AG08396 (cell line): ENCODE measurements around the gene RNF208.
A peak's percentile ranks its signal among the peaks of the same experiment; 100 is the strongest.
"Not testable (repeated sequence)": the region's sequence is repeated elsewhere in the genome, so short reads cannot be mapped to it uniquely, and the experiment has no call there.

ENCODE experiments used
- DNase-seq: peaks from one replicate; pipeline ENCODE4 v3.0.0; 2012; ENCODE audit warnings: low spot score, mixed read lengths

Gene RNF208

DNA sequence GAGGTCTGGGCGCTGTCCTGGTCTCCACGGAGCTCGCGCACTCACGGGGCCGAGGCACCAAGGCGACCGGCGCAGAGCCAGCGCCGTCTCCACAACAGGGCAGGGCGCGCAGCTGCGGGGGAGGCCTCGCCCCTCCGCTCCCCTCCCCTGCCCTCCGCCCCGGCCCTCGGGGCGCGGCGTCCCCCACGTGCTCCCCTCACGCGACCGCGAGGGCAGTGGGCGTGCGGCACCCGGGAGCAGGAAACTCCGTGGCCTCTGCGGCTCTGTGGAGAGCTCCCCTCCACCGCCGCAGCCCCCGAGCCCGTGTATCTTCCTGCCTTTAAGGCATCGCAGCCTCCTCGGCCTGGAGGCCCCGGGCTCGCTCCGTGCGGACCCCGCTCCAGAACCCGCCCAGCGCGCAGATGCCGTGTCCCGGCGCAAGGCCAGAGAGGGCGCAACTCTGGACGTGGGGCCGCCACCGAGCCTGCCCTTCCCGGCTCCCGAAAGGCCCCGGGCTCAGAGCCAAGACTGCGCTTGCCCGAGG, 18.3 kb upstream of the RNF208 start:
- DNase-seq: peak; percentile 85

DNA sequence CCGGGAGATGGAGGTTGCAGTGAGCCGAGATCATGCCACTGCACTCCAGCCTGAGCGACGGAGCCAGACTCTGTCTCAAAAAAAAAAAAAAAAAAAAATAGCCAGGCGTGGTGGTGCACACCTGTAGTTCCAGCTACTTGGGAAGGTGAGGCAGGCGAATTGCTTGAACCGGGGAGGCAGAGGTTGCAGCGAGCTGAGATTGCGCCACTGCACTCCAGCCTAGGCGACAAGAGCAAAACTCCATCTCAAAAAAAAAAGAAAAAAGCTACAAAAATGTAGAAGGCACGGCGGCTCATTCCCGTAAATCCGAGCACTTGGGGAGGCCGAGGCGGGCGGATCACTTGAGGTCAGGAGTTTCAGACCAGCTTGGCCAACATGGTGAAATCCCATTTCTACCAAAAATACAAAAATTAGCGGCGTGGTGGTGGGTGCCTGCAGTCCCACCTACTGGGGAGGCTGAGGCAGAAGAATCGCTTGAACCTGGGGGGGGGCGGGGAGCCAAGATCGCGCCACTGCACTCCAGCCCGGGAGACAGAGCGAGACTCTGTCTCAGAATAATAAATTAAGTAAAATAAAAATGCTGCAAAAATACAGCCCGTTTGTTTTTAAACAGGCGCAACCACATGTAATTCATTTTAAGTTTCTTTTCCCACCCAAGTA, 17.6 kb upstream of the RNF208 start:
- DNase-seq: not testable (repeated sequence)

DNA sequence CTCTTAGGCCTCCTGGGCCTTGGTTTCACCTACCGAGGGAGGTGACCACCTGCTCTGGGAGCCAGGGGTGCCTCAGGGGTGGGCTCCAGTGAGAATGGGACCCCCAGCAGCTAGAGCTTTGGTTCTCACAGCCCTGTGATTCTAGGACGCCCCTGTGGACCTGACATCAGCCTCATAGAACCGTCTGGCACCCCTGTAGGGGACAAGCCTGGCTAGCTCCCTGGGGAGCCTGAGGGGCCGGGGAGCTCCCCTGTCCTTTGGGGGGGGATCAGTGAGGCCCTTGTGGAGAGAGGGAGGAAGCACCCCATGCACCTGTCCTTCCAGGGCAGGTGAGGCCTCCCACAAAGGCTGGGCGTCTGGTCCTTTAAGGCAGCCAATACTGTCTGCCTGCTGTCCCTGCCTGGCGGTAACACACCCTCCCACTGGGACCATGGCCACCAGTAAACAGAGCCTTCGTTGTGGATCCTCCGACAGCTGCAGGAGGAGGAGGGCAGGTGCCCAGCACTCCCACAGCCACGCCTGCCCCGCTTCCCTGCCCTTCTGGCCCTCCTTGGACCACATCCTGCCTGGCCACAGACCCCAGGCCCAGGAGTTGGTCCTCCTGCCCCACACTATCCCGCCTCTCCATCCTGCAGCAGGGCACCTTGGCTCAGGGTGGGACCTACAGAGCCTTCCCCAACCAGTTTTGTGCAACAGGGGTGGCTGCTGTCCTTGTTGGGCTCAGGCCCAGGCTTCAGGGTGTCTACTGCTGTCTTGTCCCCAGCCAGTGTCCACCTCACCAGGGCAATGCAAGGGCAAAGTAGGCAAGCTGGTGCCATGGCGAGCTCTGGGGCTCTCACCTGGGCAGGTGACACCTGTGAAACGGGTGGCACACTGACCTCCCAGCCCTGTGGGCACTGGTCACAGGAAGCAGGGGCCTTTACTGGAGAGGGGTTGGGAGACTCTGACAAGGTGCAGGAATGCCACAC, 16.0 kb upstream of the RNF208 start:
- DNase-seq: no peak

DNA sequence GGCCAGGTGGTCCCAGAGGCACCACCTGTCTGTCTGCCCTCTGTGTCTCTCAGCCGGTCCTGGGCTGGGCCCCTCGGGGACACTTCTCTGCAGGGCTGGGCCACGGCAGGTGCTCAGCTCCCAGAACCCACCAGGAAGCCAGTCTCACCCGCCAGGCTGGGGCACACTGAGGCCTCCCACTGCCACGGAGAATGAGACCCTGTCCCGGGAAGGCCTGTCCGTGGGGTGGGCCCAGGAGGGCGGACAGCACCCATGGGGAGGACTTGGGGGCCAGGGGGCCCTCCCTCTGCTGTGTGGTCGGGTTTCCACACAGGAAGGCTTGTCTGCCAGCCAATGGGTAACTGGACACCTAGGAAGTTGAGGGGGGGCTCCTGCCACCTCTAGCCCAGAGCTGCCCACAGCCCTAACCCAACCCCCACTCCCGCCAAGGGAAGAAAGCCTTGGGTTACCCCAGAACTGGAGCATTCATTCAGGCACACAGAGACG, 14.9 kb upstream of the RNF208 start:
- no peak for DNase-seq

DNA sequence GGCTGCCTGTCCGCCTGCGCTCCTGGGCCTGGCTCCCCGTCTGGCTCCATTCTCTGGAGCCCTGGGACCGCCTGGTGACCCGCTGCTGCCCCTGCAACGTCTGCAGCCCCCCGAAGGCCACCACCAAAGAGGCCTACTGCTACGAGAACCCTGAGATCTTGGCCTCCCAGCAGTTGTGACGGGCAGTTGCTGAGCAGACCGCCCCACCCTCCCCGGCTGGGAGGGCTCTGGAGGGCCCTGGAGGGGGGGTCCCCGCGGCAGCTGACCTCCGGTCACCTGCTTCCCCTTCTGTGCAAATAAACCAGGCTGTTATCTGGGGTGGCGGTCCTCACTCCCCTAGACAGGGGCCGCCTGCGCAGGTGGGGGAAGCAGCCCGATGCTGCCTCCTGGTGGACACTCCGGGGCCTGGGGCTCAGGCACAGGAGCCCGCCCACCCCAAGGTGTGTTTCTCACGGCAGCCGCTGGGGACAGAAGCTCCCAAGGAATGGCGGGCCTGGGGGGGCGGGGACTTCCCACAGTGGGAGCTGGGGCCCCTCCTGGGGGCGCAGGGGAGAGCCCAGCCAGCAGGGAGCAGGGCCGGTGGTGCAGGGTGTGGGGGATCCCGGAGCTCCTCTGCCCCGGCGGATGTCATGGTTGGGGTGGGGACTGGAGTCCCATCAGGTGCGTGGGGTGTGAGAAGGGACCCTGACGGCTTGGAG, 14.3 kb upstream of the RNF208 start:
- DNase-seq: peak; percentile 95

DNA sequence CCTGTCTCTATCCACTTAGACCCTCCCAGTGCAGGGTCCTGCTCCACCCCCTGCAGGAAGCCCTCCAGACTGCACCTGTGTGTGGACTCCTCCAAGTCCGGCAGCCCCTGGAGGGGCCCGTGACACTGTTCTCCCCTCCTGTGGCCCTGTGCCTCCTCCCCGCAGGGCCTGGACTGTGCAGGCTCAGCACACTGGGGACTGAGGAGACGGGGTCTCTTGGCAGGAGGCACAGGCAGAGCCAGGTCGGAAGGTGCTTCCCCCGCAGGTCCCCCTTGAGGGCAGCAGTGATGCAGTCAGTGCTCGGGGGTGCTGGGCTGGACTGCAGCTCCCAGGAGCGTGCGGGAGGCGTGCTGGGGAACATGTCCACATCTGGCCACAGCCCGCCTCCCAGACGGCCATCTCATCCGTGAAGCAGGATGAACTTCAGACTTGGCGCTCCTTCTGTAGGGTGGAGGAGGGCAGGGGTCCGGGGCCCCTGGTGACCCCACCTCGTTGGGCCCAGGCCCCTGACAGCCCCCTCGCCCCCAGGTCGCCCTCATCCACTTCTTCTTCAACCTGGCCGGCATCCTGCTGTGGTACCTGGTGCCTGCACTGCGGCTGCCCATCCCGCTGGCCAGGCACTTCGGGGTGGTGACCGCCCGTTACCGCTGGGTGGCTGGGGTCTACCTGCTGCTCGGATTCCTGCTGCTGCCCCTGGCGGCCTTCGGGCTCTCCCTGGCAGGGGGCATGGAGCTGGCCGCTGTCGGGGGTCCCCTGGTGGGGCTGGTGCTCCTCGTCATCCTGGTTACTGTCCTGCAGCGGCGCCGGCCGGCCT, 13.6 kb upstream of the RNF208 start:
- no peak for DNase-seq

DNA sequence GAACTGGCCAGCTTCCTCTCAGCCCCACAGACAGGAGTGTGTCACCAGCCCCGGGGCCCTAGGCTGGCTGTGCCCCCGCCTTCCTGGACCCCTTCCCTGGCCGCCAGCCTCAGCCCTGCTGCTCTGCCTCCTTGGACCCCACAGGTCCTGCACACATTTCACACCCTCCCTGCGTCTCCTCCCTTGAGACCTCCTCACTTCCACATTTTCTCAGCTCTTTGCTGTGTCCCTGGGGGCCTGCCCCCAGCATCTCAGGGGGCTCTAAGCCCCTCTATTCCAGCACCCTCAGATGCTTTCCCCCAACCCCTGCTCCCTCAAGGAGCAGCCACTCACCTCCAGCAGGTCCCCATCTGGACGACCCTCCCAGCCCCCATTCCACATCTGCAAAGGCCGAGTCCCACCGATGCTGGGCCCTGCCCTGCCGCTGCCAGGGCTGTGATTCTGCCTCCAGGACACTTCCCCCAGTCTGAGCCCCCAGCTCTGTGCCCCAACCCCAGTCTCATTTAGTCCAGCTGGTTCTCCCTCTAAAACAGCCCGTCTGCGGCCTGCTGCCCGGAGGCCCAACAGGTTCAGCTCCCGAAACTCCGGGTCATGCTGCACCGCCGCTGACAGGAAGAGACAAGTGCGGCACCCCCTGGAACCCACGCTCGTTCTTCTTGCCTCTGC, 12.9 kb upstream of the RNF208 start:
- no peak for DNase-seq

DNA sequence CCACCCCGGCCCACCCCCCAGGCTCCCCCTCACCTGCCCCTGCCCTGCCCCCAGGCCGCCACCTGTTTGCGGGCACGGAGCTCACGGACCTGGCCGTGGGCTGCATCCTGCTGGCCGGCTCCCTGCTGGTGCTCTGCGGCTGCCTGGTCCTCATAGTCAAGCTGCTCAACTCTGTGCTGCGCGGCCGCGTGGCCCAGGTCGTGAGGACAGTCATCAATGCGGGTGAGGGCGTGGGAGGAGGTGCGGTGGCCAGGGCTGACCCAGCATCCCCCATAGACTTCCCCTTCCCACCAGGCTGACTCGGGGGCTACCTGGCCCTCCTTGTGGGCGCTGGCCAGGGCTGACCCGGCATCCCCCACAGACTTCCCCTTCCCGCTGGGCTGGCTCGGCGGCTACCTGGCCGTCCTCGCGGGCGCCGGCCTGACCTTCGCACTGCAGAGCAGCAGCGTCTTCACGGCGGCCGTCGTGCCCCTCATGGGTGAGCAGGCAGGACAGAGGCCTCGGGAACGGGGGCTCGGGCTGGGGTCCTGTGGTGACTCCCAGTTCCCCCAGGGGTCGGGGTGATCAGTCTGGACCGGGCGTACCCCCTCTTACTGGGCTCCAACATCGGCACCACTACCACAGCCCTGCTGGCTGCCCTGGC, 12.1 kb upstream of the RNF208 start:
- no peak for DNase-seq

DNA sequence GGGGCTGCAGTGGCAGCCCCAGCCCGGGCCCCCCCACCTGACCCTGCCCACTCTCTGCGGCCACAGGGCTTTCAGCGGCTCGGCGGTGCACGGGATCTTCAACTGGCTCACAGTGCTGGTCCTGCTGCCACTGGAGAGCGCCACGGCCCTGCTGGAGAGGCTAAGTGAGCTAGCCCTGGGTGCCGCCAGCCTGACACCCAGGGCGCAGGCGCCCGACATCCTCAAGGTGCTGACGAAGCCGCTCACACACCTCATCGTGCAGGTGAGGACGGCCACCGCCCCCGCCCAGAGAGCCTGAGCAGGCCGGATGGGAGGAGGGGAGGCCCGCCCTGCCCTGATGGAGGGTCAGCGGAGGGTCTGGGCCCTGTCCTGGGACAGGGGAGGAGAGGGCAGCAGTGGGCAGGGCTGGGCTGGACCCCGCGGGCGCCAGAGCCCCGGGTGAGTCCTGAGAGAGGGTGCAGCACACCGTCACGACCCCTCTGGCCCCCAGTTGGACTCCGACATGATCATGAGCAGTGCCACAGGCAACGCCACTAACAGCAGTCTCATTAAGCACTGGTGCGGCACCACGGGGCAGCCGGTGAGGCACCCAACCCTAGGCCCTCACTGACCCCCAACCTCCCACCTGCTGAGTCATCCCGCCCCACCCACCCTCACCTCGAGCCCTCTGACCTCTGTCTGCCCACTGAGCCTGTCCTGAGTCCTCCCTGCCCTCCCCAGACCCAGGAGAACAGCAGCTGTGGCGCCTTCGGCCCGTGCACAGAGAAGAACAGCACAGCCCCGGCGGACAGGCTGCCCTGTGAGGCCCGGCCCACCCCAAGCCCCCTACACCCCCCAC, 11.3 kb upstream of the RNF208 start:
- DNase-seq: no peak

DNA sequence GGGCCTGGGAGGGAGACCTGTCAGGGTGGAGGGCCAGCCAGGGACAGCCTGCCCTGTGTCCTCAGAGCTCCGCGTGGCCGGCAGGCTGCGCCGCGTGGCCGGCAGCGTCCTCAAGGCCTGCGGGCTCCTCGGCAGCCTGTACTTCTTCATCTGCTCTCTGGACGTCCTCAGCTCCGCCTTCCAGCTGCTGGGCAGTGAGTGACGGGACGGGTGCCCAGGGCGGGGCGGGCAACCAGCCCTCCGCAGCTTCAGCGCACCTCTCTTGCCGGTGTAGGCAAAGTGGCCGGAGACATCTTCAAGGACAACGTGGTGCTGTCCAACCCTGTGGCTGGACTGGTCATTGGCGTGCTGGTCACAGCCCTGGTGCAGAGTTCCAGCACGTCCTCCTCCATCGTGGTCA, 10.5 kb upstream of the RNF208 start:
- no peak for DNase-seq

DNA sequence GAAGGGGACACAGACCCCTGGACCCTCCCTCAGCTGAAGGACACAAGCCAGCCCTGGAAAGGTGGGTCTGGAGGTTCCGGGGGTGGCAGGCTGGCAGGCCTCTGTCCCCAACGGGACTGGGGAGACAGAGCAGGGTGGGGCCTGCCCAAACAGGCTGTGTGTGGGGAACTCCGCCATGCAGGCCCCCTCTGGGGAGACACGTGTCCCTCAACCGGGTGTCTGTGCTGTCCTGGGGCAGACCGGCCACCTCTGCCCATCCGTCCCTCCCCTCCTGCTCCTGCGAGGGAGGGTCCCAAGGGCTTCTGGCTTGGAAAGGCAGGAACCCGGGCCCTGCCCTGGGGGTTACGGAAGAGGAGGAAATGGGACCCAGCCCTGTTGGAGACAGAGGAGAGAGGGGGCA, 10.1 kb upstream of the RNF208 start:
- no peak for DNase-seq

DNA sequence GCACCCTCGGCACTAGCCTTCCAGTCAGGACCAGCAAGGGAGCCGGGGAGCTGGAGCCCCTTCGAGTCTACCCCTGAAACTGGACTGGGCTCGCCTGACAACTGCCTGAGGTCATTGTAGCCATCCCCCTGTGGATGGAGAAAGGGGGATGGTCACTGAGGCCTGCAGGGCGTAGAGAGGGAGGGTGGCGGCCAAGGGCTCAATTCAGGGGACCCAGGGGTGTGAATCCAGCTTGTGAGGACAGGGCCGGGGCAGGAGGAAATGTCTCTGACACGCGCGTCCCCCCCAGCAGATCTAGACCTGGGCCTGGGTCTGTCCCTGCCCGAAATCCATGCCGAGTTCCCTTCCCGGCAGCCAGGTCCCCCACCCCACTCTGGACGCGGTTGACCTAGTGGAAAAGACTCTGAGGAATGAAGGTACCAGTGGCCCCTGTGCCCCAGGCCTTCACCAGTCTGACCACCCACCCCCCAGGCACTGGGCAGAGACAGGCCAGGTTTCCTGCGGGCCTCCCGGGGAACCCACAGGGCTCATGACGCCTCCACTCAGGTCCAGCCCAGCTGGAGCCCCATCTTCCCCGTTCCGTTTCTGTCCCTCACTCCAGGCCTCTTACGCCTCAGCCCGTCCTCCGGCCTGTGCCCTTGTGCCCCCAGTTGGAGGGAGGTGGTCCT, 9.5 kb upstream of the RNF208 start:
- no peak for DNase-seq

DNA sequence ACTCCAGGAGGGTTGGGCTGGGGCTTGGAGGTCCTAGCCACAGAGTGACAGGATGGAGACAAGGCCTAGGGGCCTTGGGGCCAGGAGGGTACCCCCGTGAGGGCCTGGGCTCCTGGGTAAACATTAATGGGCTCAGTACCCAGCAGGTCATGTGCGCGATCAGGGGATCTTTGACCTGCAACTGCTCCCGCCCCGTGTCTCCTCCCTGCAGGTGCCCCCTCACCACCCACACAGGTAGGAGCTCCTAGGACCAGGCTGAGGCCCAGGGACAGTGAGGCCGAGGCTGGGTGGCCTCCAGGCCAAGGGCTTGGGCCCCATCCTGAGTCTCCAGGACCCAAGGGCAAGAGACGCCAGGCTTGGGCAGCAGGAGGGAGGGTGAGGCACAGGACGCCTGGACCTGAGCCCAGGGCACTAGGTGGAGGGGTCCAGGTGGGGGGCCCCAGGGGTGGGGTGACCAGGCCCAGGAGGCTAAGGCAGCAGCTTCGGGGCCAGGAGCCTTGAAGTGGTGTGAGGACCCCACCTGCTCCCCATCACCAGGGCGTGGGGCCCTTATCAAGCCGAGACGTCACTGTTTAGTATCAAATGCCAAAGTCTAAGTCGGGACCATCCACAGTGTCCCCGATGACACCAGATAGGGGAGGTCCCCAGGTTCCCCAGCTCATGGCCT, 8.8 kb upstream of the RNF208 start, which contains the start of gene SLC34A3:
Gene SLC34A3, plus strand, starts transcription at position 197 of the 667 bp plus-strand sequence. CDS start 802 bp downstream, outside the sequence.
- no peak for DNase-seq

DNA sequence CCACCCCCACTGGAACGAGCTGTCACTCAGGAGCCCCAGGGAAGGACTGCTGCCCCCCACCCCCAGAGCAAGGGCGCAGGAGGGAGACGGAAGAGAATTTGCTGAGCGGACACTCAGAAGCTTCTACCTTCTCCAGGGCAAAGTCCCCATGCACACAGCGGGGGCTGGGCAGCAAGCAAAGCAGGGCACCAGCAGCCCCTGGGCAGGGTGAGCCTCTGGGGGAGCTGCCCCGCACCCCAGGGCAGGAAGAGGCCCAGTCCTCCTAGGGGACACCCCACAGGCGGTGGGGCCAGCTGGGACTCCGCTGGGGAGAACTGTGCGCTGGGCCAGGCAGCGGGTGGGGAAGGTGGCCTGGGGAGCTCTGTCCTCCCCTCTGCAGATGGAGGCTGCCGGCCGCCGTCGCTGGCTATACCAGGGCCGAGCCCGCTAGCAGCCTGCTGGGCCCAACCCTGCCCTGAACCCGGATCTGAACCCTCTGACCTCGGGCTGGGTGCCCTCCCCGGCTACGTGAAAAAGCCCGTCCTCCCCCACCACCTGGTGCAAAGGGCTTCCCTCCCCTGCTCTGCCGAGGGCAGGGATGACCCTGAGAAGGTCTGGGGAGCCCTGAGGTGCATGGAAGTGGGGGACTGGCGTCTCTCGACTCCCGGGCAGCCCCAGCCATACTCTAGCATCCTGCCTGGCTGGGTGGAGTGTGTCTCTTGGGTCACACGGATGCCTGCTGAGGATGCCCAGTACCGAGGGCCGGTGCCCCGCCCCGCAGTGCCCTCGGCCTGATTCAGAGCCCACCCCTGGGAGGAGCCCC, 8.1 kb upstream of the RNF208 start:
- DNase-seq: no peak

DNA sequence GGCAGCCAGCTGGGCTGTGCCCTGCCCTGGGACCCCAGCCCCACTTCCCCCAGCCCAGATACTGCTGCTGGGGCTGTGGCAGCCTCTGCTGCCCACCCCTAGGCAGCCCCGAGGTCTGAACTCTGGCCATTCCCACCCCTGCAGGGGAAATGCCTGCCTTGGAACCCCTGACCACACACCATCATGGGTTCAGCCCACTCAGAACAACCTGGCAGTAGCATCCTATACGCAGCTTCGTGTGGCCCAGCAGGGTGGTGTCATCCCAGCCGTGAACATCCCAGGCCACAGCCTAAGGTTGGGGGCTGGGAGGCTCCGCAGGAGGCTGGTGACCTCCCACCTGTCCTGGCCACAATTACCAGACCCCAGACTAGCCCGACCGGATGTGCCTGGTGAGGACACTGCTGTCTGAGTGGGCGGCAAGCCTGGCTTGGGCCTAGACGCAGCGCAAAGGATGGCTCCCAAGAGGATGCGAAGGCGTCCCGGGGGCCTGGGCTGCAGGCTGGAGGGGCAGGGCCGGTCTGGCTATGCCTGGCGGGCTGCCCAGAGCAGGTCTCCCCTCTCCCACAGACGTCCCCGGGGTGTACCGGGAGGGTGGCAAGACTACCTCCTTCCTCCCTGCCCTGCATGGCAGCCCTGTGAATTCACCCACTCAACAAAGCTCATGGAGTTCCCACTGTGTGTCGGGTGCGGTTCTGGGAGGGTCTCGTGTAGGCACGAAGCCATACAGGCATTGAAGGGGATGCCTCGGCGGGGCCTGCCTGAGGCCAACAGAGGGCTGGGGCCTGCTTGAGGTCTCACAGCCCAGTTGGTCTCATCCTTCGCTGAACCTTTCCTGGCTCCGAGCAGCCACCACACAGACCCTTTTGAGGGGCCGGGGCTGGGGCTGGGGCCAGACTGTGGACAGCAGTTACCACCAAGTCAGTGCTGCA, 7.2 kb upstream of the RNF208 start:
- no peak for DNase-seq

DNA sequence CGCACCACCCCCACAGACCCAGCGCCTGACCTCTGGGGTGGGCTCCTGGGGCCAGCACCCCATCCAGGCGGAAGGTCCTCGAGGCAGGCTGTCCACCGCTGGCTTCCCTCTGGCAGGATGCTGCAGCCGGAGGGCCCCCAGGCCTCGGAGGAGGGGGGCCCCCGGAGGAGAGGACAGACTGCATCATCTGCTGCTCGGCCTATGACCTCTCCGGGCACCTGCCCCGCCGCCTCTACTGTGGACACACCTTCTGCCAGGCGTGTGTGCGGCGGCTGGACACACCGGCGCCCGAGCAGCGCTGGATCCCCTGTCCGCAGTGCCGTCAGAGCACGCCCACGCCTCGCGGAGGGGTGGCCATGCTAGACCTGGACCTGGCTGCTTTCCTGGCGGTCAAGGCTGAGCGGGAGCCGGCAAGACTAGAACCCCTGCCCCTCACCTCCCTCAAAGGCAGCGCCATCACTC, 6.5 kb upstream of the RNF208 start:
- no peak for DNase-seq
